Activated naive CD8-positive, alpha-beta T cell treated with anti-CD3 and anti-CD28 coated beads, Interleukin-2, amount 10 ng/mL, durations not matched to agents 7 days and 5 days (primary cell): ENCODE results near the gene TENT4B. TPM values are rescaled to one million over a fixed set of nuclear protein-coding genes. Genes with fewer than 3 reads are reported as not detected.

Experiments used
- ATAC-seq: fragments of 150-1000 bp; cut with Tn5 transposase; one replicate; pipeline ENCODE4 v1.10.0; 2021; ENCODE audit warnings: low read depth, moderate library complexity
- POLR2A ChIA-PET: fragments of 350-600 bp; sonication (Branson Sonifier 250); formaldehyde crosslinking; loops from one replicate; lab custom pipeline; 2021; ENCODE audit warnings: antibody characterized with exemption; lab: Charles Lee
- DNase-seq: peaks from one replicate; pipeline ENCODE4 v3.0.0; 2021
- H3K27ac Mint-ChIP-seq: one replicate; pipeline ENCODE4 v1.8.0; 2022; ENCODE audit warnings: mild to moderate bottlenecking, mixed read lengths
- H3K27me3 Mint-ChIP-seq: one replicate; pipeline ENCODE4 v1.8.0; 2022; ENCODE audit warnings: mild to moderate bottlenecking, moderate library complexity, mixed read lengths
- H3K36me3 Mint-ChIP-seq: one replicate; pipeline ENCODE4 v1.8.0; 2021; ENCODE audit warnings: mild to moderate bottlenecking, mixed read lengths
- H3K4me1 Mint-ChIP-seq: one replicate; pipeline ENCODE4 v1.8.0; 2021; ENCODE audit warnings: mixed read lengths
- H3K4me3 Mint-ChIP-seq: one replicate; pipeline ENCODE4 v1.8.0; 2022; ENCODE audit warnings: mild to moderate bottlenecking, moderate library complexity, mixed read lengths
- H3K9me3 Mint-ChIP-seq: one replicate; pipeline ENCODE4 v1.8.0; 2021; ENCODE audit warnings: mixed read lengths
- total RNA-seq, 2 experiments: library from RNA; stranded (reverse); gene quantifications; one replicate each; pipeline ENCODE4 v1.2.3, GENCODE V29; 2021

TENT4B gene
- total RNA-seq, 2 experiments from 2014 or later: 18.0 TPM

DNA sequence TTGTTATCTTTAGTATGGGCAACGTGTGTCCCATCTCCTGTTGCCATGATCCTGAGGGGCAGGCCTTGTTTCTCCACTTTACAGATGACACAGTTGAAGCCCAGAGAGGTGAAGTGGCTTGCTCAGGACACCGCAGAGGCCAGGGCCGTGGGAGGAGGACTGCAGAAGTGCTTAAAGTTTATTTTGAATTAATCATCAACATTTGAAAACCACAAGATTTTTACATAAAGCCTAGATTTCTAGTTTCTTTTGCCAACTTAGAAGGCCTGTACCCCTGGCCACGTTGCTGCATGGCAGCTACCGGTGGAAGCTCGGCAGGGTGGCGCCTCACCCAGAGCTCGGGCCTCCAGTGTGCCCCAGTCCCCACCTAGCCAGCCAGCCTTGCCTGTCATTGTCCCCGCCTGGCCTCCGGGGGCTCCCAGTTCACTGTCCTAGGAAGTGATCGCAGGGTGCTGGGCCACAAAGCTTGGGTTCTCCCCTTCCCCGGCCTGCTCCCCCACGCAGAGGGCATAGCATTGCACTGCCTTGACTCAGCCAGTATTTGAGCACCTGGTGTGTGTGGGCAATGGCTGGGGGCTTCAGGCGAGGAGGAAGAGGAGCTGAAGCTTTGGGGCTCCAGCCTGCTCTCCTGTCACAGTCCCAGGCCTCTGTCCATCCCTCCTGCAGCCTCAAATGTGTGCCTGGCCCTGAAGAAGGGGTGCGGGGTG is 98.4 kb downstream of the TENT4B start:
- ATAC-seq (no peak), DNase-seq (no peak)
- no peaks in the 10 kb centered on the region for H3K9me3 Mint-ChIP-seq
- POLR2A ChIA-PET: interaction anchor here (0.8 to 1.7 kb wide), 2 partner anchors 16 to 36 kb away, joined by 3 to 6 read pairs; no protein-coding TSS in a partner anchor
- no peak overlapping the region for H3K4me3 Mint-ChIP-seq
- no peak overlapping the region for H3K27ac Mint-ChIP-seq
- H3K27me3 Mint-ChIP-seq: peaks cover 11% of the 10 kb centered on the region
- H3K4me1 Mint-ChIP-seq: peaks cover 21% of the 10 kb centered on the region
- peaks cover 1% of the 10 kb centered on the region for H3K36me3 Mint-ChIP-seq

DNA sequence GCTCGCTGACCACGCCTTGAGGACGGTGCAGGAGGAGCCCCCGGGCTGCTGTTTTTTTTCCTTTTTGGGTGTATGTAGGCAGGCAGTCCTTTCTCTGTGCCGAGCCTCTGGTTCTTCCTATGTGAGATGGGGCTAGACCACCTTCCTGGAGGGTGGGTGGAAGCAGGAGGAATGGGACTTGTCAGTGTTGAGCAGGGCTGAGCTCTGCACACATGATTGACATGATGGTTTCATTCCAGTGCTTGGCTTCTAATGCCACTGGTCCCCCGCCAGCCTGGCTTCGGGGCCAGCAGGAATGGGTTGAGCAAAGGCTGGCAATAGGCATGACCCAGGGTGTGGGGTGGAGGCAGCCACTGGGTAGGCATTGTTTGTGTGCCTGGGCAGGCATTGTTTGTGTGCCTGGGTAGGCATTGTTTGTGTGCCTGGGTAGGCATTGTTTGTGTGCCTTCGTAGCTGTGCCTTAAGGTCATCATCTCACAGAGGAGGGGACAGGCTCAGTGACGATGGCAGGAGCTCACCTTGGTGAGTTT is 99.0 kb downstream of the TENT4B start:
- ATAC-seq (no peak), DNase-seq (no peak)
- H3K27me3 Mint-ChIP-seq: peaks cover 11% of the 10 kb centered on the region
- peaks cover 16% of the 10 kb centered on the region for H3K4me1 Mint-ChIP-seq
- H3K36me3 Mint-ChIP-seq: peaks cover 1% of the 10 kb centered on the region
- H3K9me3 Mint-ChIP-seq: no peaks in the 10 kb centered on the region
- H3K27ac Mint-ChIP-seq: no peak overlapping the region
- POLR2A ChIA-PET: no interaction called here
- no peak overlapping the region for H3K4me3 Mint-ChIP-seq

- Mint-ChIP-seq H3K4me3 (no peak overlapping the region), H3K27ac (no peak overlapping the region), H3K36me3 (no peaks in the 10 kb centered on the region), H3K9me3 (no peaks in the 10 kb centered on the region), H3K27me3 (peaks cover 11% of the 10 kb centered on the region), H3K4me1 (peaks cover 13% of the 10 kb centered on the region)
- no peak for ATAC-seq
- POLR2A ChIA-PET: no interaction called here
- no peak for DNase-seq
Observed at GRCh38 chr16:50252874-50253513, 99.9 kb downstream of the TENT4B start.

DNA sequence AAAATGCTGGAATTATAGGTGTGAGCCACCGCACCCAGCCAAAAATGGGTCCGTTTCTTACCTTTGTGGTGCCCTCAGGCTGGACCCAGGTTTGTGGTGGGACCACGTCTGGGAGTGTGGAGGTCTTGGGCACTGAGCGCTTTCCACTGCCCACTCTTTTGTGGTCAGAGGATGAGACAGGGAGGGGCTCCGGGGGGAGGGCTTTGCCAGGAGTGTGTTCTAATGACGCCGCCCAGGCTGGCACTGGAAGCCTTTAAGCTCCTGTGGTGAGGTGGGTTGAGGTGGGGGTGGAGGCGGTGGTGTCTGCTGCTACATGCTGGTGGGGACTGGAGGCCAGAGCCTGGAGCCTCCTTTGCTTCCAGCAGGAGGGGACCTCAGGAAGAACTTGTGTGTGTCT is 100.4 kb downstream of the TENT4B start:
- DNase-seq: no peak
- POLR2A ChIA-PET: no interaction called here
- no peak for ATAC-seq
- Mint-ChIP-seq H3K36me3 (no peaks in the 10 kb centered on the region), H3K4me1 (peaks cover 10% of the 10 kb centered on the region), H3K27me3 (peaks cover 11% of the 10 kb centered on the region), H3K4me3 (no peak overlapping the region), H3K27ac (no peak overlapping the region), H3K9me3 (no peaks in the 10 kb centered on the region)

DNA sequence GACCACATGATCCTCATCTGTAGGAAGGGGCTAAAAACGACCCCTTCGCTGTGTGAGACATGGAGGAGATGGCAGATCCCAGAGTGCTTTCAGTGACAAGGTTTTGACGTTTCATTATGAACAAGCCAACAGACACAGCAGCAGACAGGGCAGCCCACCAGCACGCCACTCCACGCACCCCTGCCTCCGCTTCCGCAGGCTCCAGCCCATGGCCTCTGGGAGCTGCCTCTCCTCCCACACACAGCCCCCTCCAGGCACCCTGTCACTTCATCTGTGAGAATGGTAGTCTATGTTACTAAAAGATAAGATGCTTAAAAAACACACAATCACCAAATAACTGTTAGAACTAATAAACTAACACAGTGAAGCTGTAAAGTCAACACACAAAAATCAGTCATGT is 101.0 kb downstream of the TENT4B start:
- H3K4me3 Mint-ChIP-seq: no peak overlapping the region
- POLR2A ChIA-PET: interaction anchor here (1.5 kb wide), 1 partner anchor 8 kb away, joined by 4 read pairs; no protein-coding TSS in a partner anchor
- no peaks in the 10 kb centered on the region for H3K9me3 Mint-ChIP-seq
- H3K27me3 Mint-ChIP-seq: peaks cover 15% of the 10 kb centered on the region
- no peak for ATAC-seq
- no peak overlapping the region for H3K27ac Mint-ChIP-seq
- no peak for DNase-seq
- no peaks in the 10 kb centered on the region for H3K36me3 Mint-ChIP-seq
- H3K4me1 Mint-ChIP-seq: peaks cover 7% of the 10 kb centered on the region

- ATAC-seq: no peak
- Mint-ChIP-seq H3K36me3 (peaks cover 3% of the 10 kb centered on the region), H3K27ac (no peak overlapping the region), H3K9me3 (no peaks in the 10 kb centered on the region), H3K4me3 (no peak overlapping the region), H3K27me3 (peaks cover 24% of the 10 kb centered on the region), H3K4me1 (peaks cover 14% of the 10 kb centered on the region)
- POLR2A ChIA-PET: no interaction called here
- DNase-seq: no peak
Observed at GRCh38 chr16:50255538-50255937, 102.4 kb downstream of the TENT4B start.

DNA sequence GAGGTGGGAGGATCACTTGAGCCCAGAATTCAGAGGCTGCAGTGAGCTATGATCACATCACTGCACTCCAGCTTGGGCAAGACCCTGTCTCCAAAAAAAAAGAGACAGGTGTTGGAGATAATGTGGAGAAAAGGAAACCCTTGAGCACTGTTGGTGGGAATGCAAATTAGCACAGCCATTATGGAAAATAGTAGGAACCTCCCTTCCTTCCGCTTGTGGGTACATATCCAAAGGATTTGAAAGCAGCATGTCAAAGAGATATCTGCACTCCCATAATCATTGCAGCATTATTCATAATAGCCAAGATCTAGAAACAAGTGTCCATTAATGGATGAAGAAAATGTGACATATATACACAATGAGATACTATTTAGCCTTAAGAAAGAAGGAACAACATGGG is 103.5 kb downstream of the TENT4B start:
- POLR2A ChIA-PET: no interaction called here
- ATAC-seq: no peak
- H3K4me3 Mint-ChIP-seq: no peak overlapping the region
- peaks cover 27% of the 10 kb centered on the region for H3K27me3 Mint-ChIP-seq
- no peaks in the 10 kb centered on the region for H3K9me3 Mint-ChIP-seq
- H3K4me1 Mint-ChIP-seq: peaks cover 16% of the 10 kb centered on the region
- no peak overlapping the region for H3K27ac Mint-ChIP-seq
- H3K36me3 Mint-ChIP-seq: peaks cover 3% of the 10 kb centered on the region
- no peak for DNase-seq

- peaks cover 23% of the 10 kb centered on the region for H3K4me1 Mint-ChIP-seq
- no peaks in the 10 kb centered on the region for H3K9me3 Mint-ChIP-seq
- no peak for ATAC-seq
- H3K36me3 Mint-ChIP-seq: peaks cover 3% of the 10 kb centered on the region
- no peak for DNase-seq
- peaks cover 27% of the 10 kb centered on the region for H3K27me3 Mint-ChIP-seq
- H3K27ac Mint-ChIP-seq: no peak overlapping the region
- no peak overlapping the region for H3K4me3 Mint-ChIP-seq
- POLR2A ChIA-PET: no interaction called here
Observed at GRCh38 chr16:50257876-50258275, 104.8 kb downstream of the TENT4B start.

GRCh38 chr16:50259334-50260205 is 106.5 kb downstream of the TENT4B start:
- H3K27ac Mint-ChIP-seq: no peak overlapping the region
- H3K4me3 Mint-ChIP-seq: no peak overlapping the region
- ATAC-seq: no peak
- no peaks in the 10 kb centered on the region for H3K9me3 Mint-ChIP-seq
- peaks cover 35% of the 10 kb centered on the region for H3K4me1 Mint-ChIP-seq
- H3K36me3 Mint-ChIP-seq: peaks cover 3% of the 10 kb centered on the region
- peaks cover 23% of the 10 kb centered on the region for H3K27me3 Mint-ChIP-seq
- DNase-seq: no peak
- POLR2A ChIA-PET: interaction anchor here (0.6 to 1.2 kb wide), 2 partner anchors 15 kb away, joined by 3 to 4 read pairs; no protein-coding TSS in a partner anchor

GRCh38 chr16:50260206-50261159 is 107.4 kb downstream of the TENT4B start:
- H3K27me3 Mint-ChIP-seq: peaks cover 21% of the 10 kb centered on the region
- POLR2A ChIA-PET: interaction anchor here (1.2 kb wide), 1 partner anchor 14 kb away, joined by 3 read pairs; no protein-coding TSS in a partner anchor
- ATAC-seq: no peak
- peaks cover 3% of the 10 kb centered on the region for H3K36me3 Mint-ChIP-seq
- H3K27ac Mint-ChIP-seq: no peak overlapping the region
- H3K4me3 Mint-ChIP-seq: no peak overlapping the region
- H3K4me1 Mint-ChIP-seq: peaks cover 43% of the 10 kb centered on the region
- DNase-seq: no peak
- H3K9me3 Mint-ChIP-seq: no peaks in the 10 kb centered on the region

DNA sequence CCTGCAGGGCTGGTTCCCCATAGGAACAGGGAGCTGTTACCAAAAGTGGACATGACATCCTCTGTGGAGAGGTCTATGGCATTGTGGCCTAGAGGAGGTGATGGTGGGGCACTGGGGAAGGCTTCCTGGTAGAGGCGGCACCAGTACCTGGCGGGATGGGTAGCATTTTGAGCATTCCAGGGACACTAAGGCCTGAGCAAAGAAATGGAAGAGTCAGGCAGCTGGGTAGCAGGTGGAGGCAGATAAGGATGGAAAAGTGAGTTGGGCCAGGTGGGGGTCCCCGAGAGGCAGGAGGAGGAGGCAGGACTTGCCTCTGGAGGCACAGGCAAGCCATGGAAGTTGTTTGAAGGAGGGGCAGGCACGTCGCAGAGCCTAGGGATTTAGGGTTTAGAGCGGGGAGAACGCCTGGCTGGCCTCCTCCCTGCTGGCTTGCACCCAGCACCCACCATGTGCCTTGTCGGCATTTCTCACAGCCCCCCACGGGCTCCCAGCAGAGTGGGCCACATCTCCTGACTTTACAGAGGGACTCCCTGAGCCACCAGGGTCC is 108.1 kb downstream of the TENT4B start:
- DNase-seq: no peak
- H3K27ac Mint-ChIP-seq: no peak overlapping the region
- H3K27me3 Mint-ChIP-seq: peaks cover 16% of the 10 kb centered on the region
- peaks cover 48% of the 10 kb centered on the region for H3K4me1 Mint-ChIP-seq
- H3K9me3 Mint-ChIP-seq: no peaks in the 10 kb centered on the region
- H3K36me3 Mint-ChIP-seq: peaks cover 3% of the 10 kb centered on the region
- no peak for ATAC-seq
- H3K4me3 Mint-ChIP-seq: no peak overlapping the region
- POLR2A ChIA-PET: interaction anchor here (1.0 to 1.2 kb wide), 2 partner anchors 13 to 108 kb away, joined by 3 read pairs; partner anchors contain the start of gene BRD7

- Mint-ChIP-seq H3K27me3 (peaks cover 16% of the 10 kb centered on the region), H3K36me3 (peaks cover 5% of the 10 kb centered on the region), H3K9me3 (no peaks in the 10 kb centered on the region), H3K4me1 (peaks cover 49% of the 10 kb centered on the region), H3K27ac (no peak overlapping the region), H3K4me3 (no peak overlapping the region)
- ATAC-seq: no peak
- no peak for DNase-seq
- POLR2A ChIA-PET: interaction anchor here (1.0 kb wide), 1 partner anchor 107 kb away, joined by 3 read pairs; the partner anchor contains the start of gene BRD7
Observed at GRCh38 chr16:50261707-50262235, 108.7 kb downstream of the TENT4B start.
